GM18951 (cell line): ENCODE measurements around the gene THUMPD3.
A peak's percentile ranks its signal among the peaks of the same experiment; 100 is the strongest.

Experiments used
- POLR2A ChIP-seq: IDR thresholded peaks from 4 replicates; pipeline ENCODE4 v1.6.1; 2011; ENCODE audit warnings: mild to moderate bottlenecking; ENCODE audit not compliant: insufficient read length, insufficient read depth; ENCODE audit errors: extremely low read depth
- in situ Hi-C: fragments of 300-500 bp; cut with MboI; formaldehyde crosslinking; loops from one replicate; pipeline ENCODE4 v1.12.0; 2022; ENCODE audit warnings: low sequenced_read_pairs, mixed read lengths, inconsistent platforms; ENCODE audit not compliant: unreplicated experiment

Gene THUMPD3

GRCh38 chr3:9397906-9398699 is 35.2 kb downstream of the THUMPD3 start:
- TF ChIP-seq POLR2A = peak; percentile 27
- in situ Hi-C loops = no loop called here

- no peak for TF ChIP-seq POLR2A
- in situ Hi-C loops = no loop called here
These were observed 36.0 kb downstream of the THUMPD3 start for GRCh38 chr3:9398700-9399336.

GRCh38 chr3:9399337-9399703 is 36.5 kb downstream of the THUMPD3 start:
- TF ChIP-seq POLR2A = no peak
- in situ Hi-C loops = no loop called here

GRCh38 chr3:9399746-9400145 is 36.9 kb downstream of the THUMPD3 start:
- in situ Hi-C loops = no loop called here
- no peak for TF ChIP-seq POLR2A

- no peak for TF ChIP-seq POLR2A
- in situ Hi-C loops = no loop called here
These were observed 37.8 kb downstream of the THUMPD3 start for GRCh38 chr3:9400616-9401015.

GRCh38 chr3:9401986-9402385 is 39.1 kb downstream of the THUMPD3 start:
- in situ Hi-C loops = no loop called here
- TF ChIP-seq POLR2A = no peak

- no peak for TF ChIP-seq POLR2A
- in situ Hi-C loops = no loop called here
These were observed 39.8 kb downstream of the THUMPD3 start for GRCh38 chr3:9402410-9403228.

- in situ Hi-C loops = no loop called here
- TF ChIP-seq POLR2A = no peak
These were observed 40.6 kb downstream of the THUMPD3 start for GRCh38 chr3:9403463-9403862.

- in situ Hi-C loops = no loop called here
- TF ChIP-seq POLR2A = no peak
These were observed 41.8 kb downstream of the THUMPD3 start for GRCh38 chr3:9404680-9405079.

GRCh38 chr3:9405756-9406155 is 42.9 kb downstream of the THUMPD3 start:
- TF ChIP-seq POLR2A = no peak
- in situ Hi-C loops = no loop called here

- in situ Hi-C loops = no loop called here
These were observed 44.2 kb downstream of the THUMPD3 start for GRCh38 chr3:9406856-9407626.

GRCh38 chr3:9408061-9408460 is 45.2 kb downstream of the THUMPD3 start:
- TF ChIP-seq POLR2A = no peak

More at GRCh38 chr3:9406856-9407626, 44.2 kb downstream of the THUMPD3 start:
- TF ChIP-seq POLR2A = no peak

GRCh38 chr3:9408546-9408945 is 45.7 kb downstream of the THUMPD3 start:
- in situ Hi-C loops = no loop called here

More at GRCh38 chr3:9408061-9408460, 45.2 kb downstream of the THUMPD3 start:
- in situ Hi-C loops = no loop called here

More at GRCh38 chr3:9408546-9408945, 45.7 kb downstream of the THUMPD3 start:
- no peak for TF ChIP-seq POLR2A
